Measurements from ENCODE around the gene KDF1. TPM values are rescaled to one million over a fixed set of nuclear protein-coding genes. Genes with fewer than 3 reads are reported as not detected.
A peak's percentile ranks its signal among the peaks of the same experiment; 100 is the strongest.

Gene KDF1
- total RNA-seq, 1 donor from 2014 or later = 0.21 TPM

DNA sequence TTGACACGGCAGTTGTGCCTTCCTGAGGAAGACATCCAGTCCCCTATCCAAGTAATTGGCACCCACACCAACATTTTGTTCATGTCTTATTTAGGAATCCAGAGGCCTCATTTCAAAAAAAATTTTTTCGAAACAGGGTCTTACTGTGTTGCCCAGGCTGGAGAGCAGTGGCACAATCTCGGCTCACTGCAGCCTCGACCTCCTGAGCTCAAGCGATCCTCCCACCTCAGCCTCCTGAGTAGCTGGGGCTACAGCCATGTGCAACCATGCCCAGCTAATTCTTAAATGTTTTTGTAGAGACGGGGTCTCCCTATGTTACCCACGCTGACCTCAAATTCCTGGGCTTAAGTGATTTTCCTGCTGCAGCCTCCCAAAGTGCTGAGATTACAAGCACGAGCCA lies 24.0 kb upstream of the KDF1 start:
- H3K27me3 Mint-ChIP-seq (ENCODE audit: unreplicated experiment) = peaks cover 2% of the 10 kb centered on the region
- no peaks in the 10 kb centered on the region for H3K4me1 Mint-ChIP-seq (ENCODE audit: unreplicated experiment)
- H3K9me3 Mint-ChIP-seq (ENCODE audit: unreplicated experiment) = no peaks in the 10 kb centered on the region
- H3K4me3 Mint-ChIP-seq (ENCODE audit: unreplicated experiment) = no peak overlapping the region
- H3K27ac Mint-ChIP-seq (ENCODE audit: unreplicated experiment) = no peak overlapping the region
- no peaks in the 10 kb centered on the region for H3K36me3 Mint-ChIP-seq (ENCODE audit: low read depth, unreplicated experiment)
- TF ChIP-seq, protein P1, sequence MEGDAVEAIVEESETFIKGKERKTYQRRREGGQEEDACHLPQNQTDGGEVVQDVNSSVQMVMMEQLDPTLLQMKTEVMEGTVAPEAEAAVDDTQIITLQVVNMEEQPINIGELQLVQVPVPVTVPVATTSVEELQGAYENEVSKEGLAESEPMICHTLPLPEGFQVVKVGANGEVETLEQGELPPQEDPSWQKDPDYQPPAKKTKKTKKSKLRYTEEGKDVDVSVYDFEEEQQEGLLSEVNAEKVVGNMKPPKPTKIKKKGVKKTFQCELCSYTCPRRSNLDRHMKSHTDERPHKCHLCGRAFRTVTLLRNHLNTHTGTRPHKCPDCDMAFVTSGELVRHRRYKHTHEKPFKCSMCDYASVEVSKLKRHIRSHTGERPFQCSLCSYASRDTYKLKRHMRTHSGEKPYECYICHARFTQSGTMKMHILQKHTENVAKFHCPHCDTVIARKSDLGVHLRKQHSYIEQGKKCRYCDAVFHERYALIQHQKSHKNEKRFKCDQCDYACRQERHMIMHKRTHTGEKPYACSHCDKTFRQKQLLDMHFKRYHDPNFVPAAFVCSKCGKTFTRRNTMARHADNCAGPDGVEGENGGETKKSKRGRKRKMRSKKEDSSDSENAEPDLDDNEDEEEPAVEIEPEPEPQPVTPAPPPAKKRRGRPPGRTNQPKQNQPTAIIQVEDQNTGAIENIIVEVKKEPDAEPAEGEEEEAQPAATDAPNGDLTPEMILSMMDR (IDR thresholded peaks at IDR 0.05; ENCODE audit: unreplicated experiment) = no peak
- no peak for DNase-seq (ENCODE audit: low spot score)

DNA sequence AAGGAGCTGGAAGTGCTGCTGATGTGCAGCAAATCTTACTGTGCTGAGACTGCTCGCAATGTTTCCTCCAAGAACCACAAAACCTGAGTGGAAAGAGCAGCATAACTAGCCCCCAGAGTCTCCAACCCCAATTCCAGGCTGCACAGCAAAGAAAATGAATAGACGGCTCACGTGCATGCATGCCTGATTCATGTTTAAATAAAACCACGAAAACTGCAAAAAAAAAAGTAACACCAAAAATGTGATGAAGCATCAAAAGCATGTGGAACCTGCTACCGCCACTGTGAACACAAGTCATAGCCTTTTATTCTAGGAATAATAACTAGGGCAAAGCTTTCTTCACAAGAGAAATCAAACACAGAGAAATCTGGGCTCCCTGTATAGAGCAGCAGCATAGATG lies 23.6 kb upstream of the KDF1 start:
- H3K4me1 Mint-ChIP-seq (ENCODE audit: unreplicated experiment) = no peaks in the 10 kb centered on the region
- H3K27me3 Mint-ChIP-seq (ENCODE audit: unreplicated experiment) = peaks cover 2% of the 10 kb centered on the region
- H3K27ac Mint-ChIP-seq (ENCODE audit: unreplicated experiment) = no peak overlapping the region
- H3K4me3 Mint-ChIP-seq (ENCODE audit: unreplicated experiment) = no peak overlapping the region
- DNase-seq (ENCODE audit: low spot score) = no peak
- TF ChIP-seq, protein P1 (IDR thresholded peaks at IDR 0.05; ENCODE audit: unreplicated experiment) = no peak
- no peaks in the 10 kb centered on the region for H3K36me3 Mint-ChIP-seq (ENCODE audit: low read depth, unreplicated experiment)
- H3K9me3 Mint-ChIP-seq (ENCODE audit: unreplicated experiment) = no peaks in the 10 kb centered on the region

DNA sequence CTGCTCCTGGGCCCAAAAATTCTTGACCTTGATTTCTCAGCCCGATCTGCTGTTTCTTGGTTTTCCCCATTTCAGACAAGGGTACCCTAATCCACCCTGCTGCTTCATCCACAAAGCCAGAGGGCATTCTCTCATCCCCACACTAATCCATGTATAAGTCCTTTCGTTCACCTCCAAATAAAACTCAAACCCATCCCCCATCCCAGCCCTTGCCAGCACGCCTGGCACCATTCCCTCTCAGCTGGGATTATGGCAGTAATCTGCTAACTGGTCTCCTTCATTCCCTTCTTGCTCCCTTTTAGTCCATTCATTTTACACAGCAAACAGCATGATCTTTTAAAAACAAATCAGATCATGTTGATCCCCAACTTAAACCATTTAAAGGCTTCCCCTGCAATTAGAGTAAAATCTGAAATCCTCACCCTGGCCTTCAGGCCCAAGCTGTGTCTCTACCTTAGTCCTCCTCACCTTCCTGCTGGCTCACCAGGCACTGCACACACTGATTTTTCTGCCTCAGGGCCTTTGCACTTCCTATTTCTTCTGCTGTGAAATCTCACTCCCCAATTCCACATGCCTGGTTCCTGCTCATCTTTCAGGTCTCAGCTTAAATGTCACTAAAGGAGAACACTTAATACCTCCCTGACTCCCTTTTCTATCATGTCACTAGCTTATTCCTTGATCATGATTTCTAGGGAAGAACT lies 21.0 kb upstream of the KDF1 start:
- H3K27me3 Mint-ChIP-seq (ENCODE audit: unreplicated experiment) = no peaks in the 10 kb centered on the region
- no peaks in the 10 kb centered on the region for H3K36me3 Mint-ChIP-seq (ENCODE audit: low read depth, unreplicated experiment)
- DNase-seq (ENCODE audit: low spot score) = no peak
- H3K9me3 Mint-ChIP-seq (ENCODE audit: unreplicated experiment) = no peaks in the 10 kb centered on the region
- peak overlapping the region; percentile 29 for H3K4me3 Mint-ChIP-seq (ENCODE audit: unreplicated experiment)
- H3K27ac Mint-ChIP-seq (ENCODE audit: unreplicated experiment) = no peak overlapping the region
- H3K4me1 Mint-ChIP-seq (ENCODE audit: unreplicated experiment) = no peaks in the 10 kb centered on the region
- TF ChIP-seq, protein P1 (IDR thresholded peaks at IDR 0.05; ENCODE audit: unreplicated experiment) = no peak

DNA sequence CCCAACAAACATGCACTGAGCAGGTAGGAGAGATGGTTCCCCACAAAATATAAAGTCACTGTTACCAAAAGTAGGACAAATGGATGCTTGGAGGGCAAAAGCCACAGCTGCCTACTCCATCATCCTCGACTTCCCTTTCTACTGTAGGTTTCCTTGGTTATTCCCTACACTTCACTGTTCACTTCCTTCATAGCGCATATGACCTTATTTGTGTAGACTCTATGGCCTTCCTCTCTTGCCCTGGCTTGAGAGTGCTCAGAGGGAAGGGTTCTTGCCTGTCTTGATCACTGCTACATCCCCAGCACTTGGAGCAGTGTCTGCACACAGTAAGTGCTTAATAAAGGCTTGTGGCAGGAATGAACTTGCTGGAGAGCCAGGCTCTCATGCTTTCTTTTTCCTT lies 18.6 kb upstream of the KDF1 start:
- TF ChIP-seq, protein P1 (IDR thresholded peaks at IDR 0.05; ENCODE audit: unreplicated experiment) = no peak
- no peak for DNase-seq (ENCODE audit: low spot score)
- no peak overlapping the region for H3K4me3 Mint-ChIP-seq (ENCODE audit: unreplicated experiment)
- H3K36me3 Mint-ChIP-seq (ENCODE audit: low read depth, unreplicated experiment) = no peaks in the 10 kb centered on the region
- no peaks in the 10 kb centered on the region for H3K27me3 Mint-ChIP-seq (ENCODE audit: unreplicated experiment)
- H3K9me3 Mint-ChIP-seq (ENCODE audit: unreplicated experiment) = no peaks in the 10 kb centered on the region
- H3K4me1 Mint-ChIP-seq (ENCODE audit: unreplicated experiment) = no peaks in the 10 kb centered on the region
- no peak overlapping the region for H3K27ac Mint-ChIP-seq (ENCODE audit: unreplicated experiment)

DNA sequence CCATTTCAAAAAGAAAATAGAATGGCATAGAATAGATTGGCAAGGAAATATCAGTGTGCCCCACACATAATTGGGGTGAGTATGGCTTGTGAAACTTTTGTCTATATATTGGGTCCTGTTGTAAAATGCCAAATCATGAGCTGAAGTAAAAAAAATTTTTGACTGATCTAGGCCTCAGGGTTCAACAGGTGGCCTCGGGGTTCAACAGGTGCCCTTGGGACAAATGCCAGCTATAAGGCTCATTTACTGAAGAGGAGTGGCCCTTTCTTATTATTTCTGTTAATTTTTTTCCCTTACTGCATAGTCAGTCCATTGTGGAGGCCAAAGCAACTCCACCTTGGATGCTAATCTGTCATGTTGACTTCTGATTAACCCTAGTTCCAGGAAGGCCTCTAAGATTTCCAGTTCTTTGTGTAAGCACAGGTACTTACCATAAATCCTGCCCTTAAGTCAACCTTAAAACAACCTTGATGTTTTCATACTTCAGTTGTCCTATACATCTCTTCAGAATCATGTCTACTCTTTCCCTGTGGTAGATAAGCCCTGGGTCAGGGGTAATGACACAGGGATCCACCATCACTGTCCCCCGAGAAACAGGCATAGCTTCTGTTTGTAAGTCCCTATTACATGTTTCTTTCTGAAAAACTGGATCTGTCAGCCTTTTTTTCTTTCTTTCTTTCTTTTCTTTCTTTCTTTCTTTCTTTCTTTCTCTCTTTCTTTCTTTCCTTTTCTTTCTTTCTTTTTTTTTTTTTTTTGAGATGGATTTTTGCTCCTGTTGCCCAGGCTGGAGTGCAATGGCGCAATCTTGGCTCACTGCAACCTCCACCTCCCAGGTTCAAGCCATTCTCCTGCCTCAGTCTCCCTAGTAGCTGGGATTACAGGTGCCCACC lies 16.6 kb upstream of the KDF1 start:
- TF ChIP-seq, protein P1 (IDR thresholded peaks at IDR 0.05; ENCODE audit: unreplicated experiment) = no peak
- peaks cover 5% of the 10 kb centered on the region for H3K27me3 Mint-ChIP-seq (ENCODE audit: unreplicated experiment)
- no peaks in the 10 kb centered on the region for H3K36me3 Mint-ChIP-seq (ENCODE audit: low read depth, unreplicated experiment)
- no peak for DNase-seq (ENCODE audit: low spot score)
- H3K4me3 Mint-ChIP-seq (ENCODE audit: unreplicated experiment) = no peak overlapping the region
- no peaks in the 10 kb centered on the region for H3K4me1 Mint-ChIP-seq (ENCODE audit: unreplicated experiment)
- H3K27ac Mint-ChIP-seq (ENCODE audit: unreplicated experiment) = no peak overlapping the region
- H3K9me3 Mint-ChIP-seq (ENCODE audit: unreplicated experiment) = no peaks in the 10 kb centered on the region

Data from endothelial cell (in vitro differentiated cells).